Transverse colon (tissue), 4 donors: ENCODE data around the gene MTCH1. TPM values are rescaled to one million over a fixed set of nuclear protein-coding genes. Genes with fewer than 3 reads are reported as not detected.
A peak's percentile ranks its signal among the peaks of the same experiment; 100 is the strongest.

Experiments used
- DNase-seq: peaks from one replicate; pipeline ENCODE4 v3.0.0-alpha.2; 2019
- H3K27ac ChIP-seq, 4 donors: fragments of 200-600 bp; sonication (generic); 2 replicates each; pipeline ENCODE4 v1.5.1; 2016 to 2018; ENCODE audit warnings: inconsistent platforms in 4 of 4
- H3K27me3 ChIP-seq: fragments of 200-600 bp; sonication (generic); 2 replicates; pipeline ENCODE4 v1.5.1; 2017; ENCODE audit warnings: inconsistent platforms
- H3K36me3 ChIP-seq, 4 donors: fragments of 200-600 bp; sonication (generic); 2 replicates each; pipeline ENCODE4 v1.5.1; 2017 to 2019; ENCODE audit warnings: inconsistent platforms in 4 of 4
- H3K4me1 ChIP-seq, 4 donors: fragments of 200-600 bp; sonication (generic); 2 replicates each; pipeline ENCODE4 v1.5.1; 2017 to 2020; ENCODE audit warnings: inconsistent platforms in 4 of 4
- H3K4me3 ChIP-seq, 4 donors: fragments of 200-600 bp; sonication (generic); 1 replicate in 1 of 4; 2 replicates in 3 of 4; pipeline versions ENCODE4 v1.5.1 to v1.6.1; 2017 to 2019; ENCODE audit warnings: inconsistent platforms in 4 of 4
- H3K9me3 ChIP-seq, 2 donors: fragments of 200-600 bp; sonication (generic); 2 replicates each; pipeline ENCODE4 v1.5.1; 2017 to 2019; ENCODE audit warnings: inconsistent platforms in 2 of 2
- CTCF ChIP-seq, 5 experiments: fragments of 200-600 bp in 3 of 5; fragments of 450-650 bp in 2 of 5; sonication (generic) in 3 of 5; IDR thresholded peaks; 1 replicate in 2 of 5; 2 replicates in 3 of 5; pipeline ENCODE4 v1.5.1; 2016 to 2017; ENCODE audit warnings: antibody characterized with exemption in 5 of 5, inconsistent platforms in 3 of 5, mild to moderate bottlenecking in 2 of 5, moderate library complexity in 1 of 5
- EP300 ChIP-seq: sonication (generic); formaldehyde crosslinking; IDR thresholded peaks from one replicate; pipeline ENCODE4 v1.6.1; 2017; ENCODE audit warnings: antibody characterized with exemption, low read depth
- POLR2A ChIP-seq: fragments of 450-650 bp; IDR thresholded peaks from one replicate; pipeline ENCODE4 v1.6.1; 2016; ENCODE audit warnings: antibody characterized with exemption, mild to moderate bottlenecking, moderate library complexity
- POLR2AphosphoS5 ChIP-seq, 3 donors: sonication (generic); formaldehyde crosslinking; IDR thresholded peaks; one replicate each; pipeline ENCODE4 v1.6.1; 2016; ENCODE audit warnings: antibody characterized with exemption in 3 of 3
- WGBS, 2 donors: methylation state at CpG; one replicate each; pipeline ENCODE4 v1.1.5; 2018; ENCODE audit warnings: low coverage in 1 of 2; 5-methylcytosine and 5-hydroxymethylcytosine counted together
- in situ Hi-C, 4 donors: fragments of 200-750 bp; cut with MboI; loops; one replicate each; pipeline versions ENCODE4 v1.15.0 to v1.15.1; 2017; ENCODE audit warnings: low sequenced_read_pairs in 3 of 4, low pct_ligation_motif_present in 1 of 4, low pct_unique_long_range_greater_than_20kb in 1 of 4
- intact Hi-C: fragments of 100-400 bp; cut with DNase I; formaldehyde crosslinking; loops from one replicate; pipeline ENCODE4 v1.15.1; 2023; ENCODE audit warnings: low total_unique reads
- total RNA-seq, 4 donors: library from RNA; depleted of rRNA; stranded (reverse); fragments of >200 nt; gene quantifications; one replicate each; pipeline ENCODE4 v1.1.0, GENCODE V29; 2016

MTCH1 gene
- total RNA-seq, 4 donors from 2014 or later: 123 to 190 (median 152) TPM

- Histone ChIP-seq H3K27me3 (no peaks in the 10 kb centered on the region), H3K36me3 (no peaks in the 10 kb centered on the region), H3K27ac (peak overlapping the region in 3 of 4 donors; percentile 0 to 68 (median 52)), H3K4me1 (no peaks in the 10 kb centered on the region), H3K4me3 (no peak overlapping the region), H3K9me3 (no peaks in the 10 kb centered on the region)
- intact Hi-C loops (no loop called here), in situ Hi-C loops (loop anchor here in 3 of 4 donors (25.0 kb wide), 3 partner anchors 121 to 246 kb away; partner anchors contain the start of gene C6orf89 (in 3 of the 3))
- DNase-seq: no peak
- 89% methylated on average over 15 of the region's 15 CpGs; no CpG with 5 or more reads in 1 of the 2 donors for WGBS, 2 donors
- TF ChIP-seq CTCF (IDR thresholded peaks at IDR 0.05) (no peak), EP300 (no peak), POLR2AphosphoS5 (IDR thresholded peaks at IDR 0.05) (no peak), POLR2A (no peak)
Measured at GRCh38 chr6:37008484-37009465, 22.8 kb upstream of the MTCH1 start.

GRCh38 chr6:37007340-37008043 is 21.5 kb upstream of the MTCH1 start:
- 50 to 74% methylated on average over 4 to 12 of the region's 12 CpGs for WGBS, 2 donors
- H3K4me1 ChIP-seq: no peaks in the 10 kb centered on the region
- peak overlapping the region in 1 of 4 donors; percentile 29 for H3K4me3 ChIP-seq
- in situ Hi-C loops: loop anchor here in 3 of 4 donors (25.0 kb wide), 3 partner anchors 120 to 245 kb away; partner anchors contain the start of gene C6orf89 (in 3 of the 3)
- no peaks in the 10 kb centered on the region for H3K27me3 ChIP-seq
- intact Hi-C loops: no loop called here
- peak overlapping the region; percentile 53 to 68 (median 57) for H3K27ac ChIP-seq
- peak; percentile 51 for DNase-seq
- H3K9me3 ChIP-seq: no peaks in the 10 kb centered on the region
- no peaks in the 10 kb centered on the region for H3K36me3 ChIP-seq
- TF ChIP-seq POLR2A (peak; percentile 18), POLR2AphosphoS5 (IDR thresholded peaks at IDR 0.05) (no peak)

GRCh38 chr6:37006793-37007339 is 20.9 kb upstream of the MTCH1 start:
- H3K4me3 ChIP-seq: peak overlapping the region in 2 of 4 donors; percentile 6 to 29
- WGBS, 2 donors: 63 to 71% methylated on average over 2 to 5 of the region's 5 CpGs
- no peaks in the 10 kb centered on the region for H3K27me3 ChIP-seq
- DNase-seq: no peak
- H3K36me3 ChIP-seq: no peaks in the 10 kb centered on the region
- no peaks in the 10 kb centered on the region for H3K9me3 ChIP-seq
- H3K4me1 ChIP-seq: no peaks in the 10 kb centered on the region
- TF ChIP-seq CTCF (IDR thresholded peaks at IDR 0.05): no peak
- TF ChIP-seq POLR2A: no peak
- no peak for TF ChIP-seq EP300
- TF ChIP-seq POLR2AphosphoS5 (IDR thresholded peaks at IDR 0.05): no peak
- in situ Hi-C loops: loop anchor here in 3 of 4 donors (25.0 kb wide), 3 partner anchors 120 to 245 kb away; partner anchors contain the start of gene C6orf89 (in 3 of the 3)
- intact Hi-C loops: no loop called here
- H3K27ac ChIP-seq: peak overlapping the region; percentile 53 to 68 (median 57)

- no peak for DNase-seq
- in situ Hi-C loops (loop anchor here in 3 of 4 donors (25.0 kb wide), 3 partner anchors 119 to 244 kb away; partner anchors contain the start of gene C6orf89 (in 3 of the 3)), intact Hi-C loops (no loop called here)
- Histone ChIP-seq H3K4me1 (no peaks in the 10 kb centered on the region), H3K9me3 (no peaks in the 10 kb centered on the region), H3K36me3 (no peaks in the 10 kb centered on the region), H3K27ac (peak overlapping the region; percentile 42 to 68 (median 56)), H3K4me3 (peak overlapping the region in 3 of 4 donors; percentile 3 to 29 (median 6)), H3K27me3 (no peaks in the 10 kb centered on the region)
- WGBS, 2 donors: 64 to 65% methylated on average over 3 to 13 of the region's 13 CpGs
- TF ChIP-seq POLR2A (no peak), CTCF (IDR thresholded peaks at IDR 0.05) (no peak), POLR2AphosphoS5 (IDR thresholded peaks at IDR 0.05) (no peak), EP300 (no peak)
Measured at GRCh38 chr6:37005827-37006567, 20.0 kb upstream of the MTCH1 start.
